NAMALWA (cell line): ENCODE measurements around the gene ARRB2.

Source experiments
- DNase-seq: peaks from one replicate; pipeline ENCODE4 v3.0.0-alpha.2; 2015; ENCODE audit warnings: low spot score

Gene ARRB2

DNA sequence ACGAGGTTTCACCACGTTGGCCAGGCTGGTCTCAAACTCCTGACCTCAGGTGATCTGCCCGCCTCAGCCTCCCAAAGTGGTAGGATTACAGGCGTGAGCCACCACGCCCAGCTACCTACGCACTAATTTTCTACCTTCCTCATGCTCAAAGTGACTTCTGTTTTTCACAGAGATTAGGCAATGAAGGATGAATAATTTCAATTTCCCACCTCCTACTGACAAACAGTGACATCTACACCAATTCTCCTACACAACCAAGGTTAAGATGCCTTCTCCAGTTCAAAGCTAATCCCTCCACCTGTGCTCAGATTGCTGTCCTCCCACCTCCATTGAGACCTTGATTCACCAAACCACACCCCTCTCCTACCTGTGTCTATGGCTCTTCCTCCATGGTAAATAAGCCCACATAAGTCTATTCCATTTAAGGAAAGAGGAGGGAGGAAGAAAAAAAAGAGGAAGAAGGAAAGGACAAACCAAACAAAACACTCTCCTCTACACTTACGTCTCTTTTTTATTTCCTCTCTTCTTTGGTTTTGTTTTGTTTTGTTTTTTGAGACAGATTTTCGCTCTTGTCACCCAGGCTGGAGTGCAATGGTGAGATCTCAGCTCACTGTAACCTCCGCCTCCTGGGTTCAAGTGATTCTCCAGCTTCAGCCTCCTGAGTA is 15.3 kb downstream of the ARRB2 start:
- no peak for DNase-seq

- DNase-seq = no peak
Observed at GRCh38 chr17:4728124-4728523, 17.7 kb downstream of the ARRB2 start.

GRCh38 chr17:4733073-4733531 is 22.7 kb downstream of the ARRB2 start:
- peak; percentile 66 for DNase-seq

GRCh38 chr17:4734857-4735475 is 24.5 kb downstream of the ARRB2 start:
- DNase-seq = no peak

- DNase-seq = no peak
Observed at GRCh38 chr17:4735876-4736651, 25.6 kb downstream of the ARRB2 start.

DNA sequence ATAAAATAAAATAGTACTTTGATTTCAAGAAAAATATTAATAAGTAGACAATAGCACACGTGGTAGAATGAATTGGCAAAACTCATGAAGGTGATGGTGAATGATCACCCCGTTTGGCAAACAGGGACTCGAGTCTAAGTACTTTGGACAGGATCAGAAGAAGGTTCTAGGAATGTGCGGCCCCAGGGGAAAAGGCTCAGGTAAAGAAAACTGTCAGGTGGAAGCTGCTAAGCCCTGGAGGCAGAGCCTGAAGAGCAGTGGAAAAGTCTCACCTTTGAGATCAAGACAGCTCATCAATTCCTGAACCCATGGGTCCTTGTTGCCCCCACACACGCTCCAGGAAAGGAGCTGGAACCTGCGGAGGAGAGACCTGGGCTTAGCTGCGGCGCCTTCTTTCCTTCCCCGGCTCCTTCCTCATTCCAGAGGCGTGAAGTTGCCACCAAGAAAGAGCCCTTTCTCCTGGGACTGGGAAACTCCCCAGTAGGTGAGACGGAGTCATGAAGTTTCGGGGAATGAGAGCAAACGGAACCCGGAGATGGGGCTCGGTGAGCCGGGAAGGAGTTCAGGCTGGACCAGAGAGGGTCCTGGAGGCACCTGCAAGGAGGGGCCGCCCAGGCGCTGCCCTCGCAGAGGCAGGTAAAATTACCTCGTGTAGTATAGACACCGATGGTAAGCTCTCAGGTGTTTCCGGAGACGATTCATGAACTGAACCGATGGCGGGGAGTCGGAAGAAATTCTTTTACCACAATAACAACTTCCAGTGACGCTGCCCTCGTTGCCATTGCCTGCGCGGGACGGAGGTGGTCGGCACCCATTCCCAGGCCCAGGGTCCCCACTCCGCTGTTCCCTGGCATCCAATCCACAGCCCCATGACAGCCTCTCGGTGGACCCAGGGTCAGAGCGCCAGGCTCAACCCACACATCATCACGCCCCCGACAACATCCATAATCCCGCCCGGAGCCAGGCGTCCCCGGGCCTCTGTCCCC is 28.0 kb downstream of the ARRB2 start:
- no peak for DNase-seq

GRCh38 chr17:4739122-4740024 is 28.9 kb downstream of the ARRB2 start, which contains the start of the genes CXCL16 and ZMYND15:
Gene CXCL16 (minus strand): TSS chr17:4739928. CDS start chr17:4739339, 589 bp downstream.
Gene ZMYND15 (plus strand): TSS chr17:4739833. CDS start chr17:4740549, 716 bp downstream.
- DNase-seq = peak; percentile 52

- DNase-seq = no peak
Observed at GRCh38 chr17:4740025-4740351, 29.6 kb downstream of the ARRB2 start.

DNA sequence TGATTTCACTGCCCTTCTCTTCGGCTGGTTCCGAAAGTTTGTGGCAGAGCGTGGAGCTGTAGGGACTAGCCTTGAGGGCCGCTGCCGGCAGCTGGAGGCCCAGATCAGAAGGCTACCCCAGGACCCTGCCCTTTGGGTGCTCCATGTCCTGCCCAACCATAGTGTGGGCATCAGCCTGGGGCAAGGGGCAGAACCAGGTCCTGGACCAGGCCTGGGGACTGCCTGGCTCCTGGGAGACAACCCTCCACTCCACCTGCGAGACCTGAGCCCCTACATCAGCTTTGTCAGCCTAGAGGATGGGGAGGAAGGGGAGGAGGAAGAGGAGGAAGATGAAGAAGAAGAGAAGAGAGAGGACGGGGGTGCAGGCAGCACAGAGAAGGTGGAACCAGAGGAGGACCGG is 30.2 kb downstream of the ARRB2 start:
- DNase-seq = no peak

GRCh38 chr17:4741544-4741943 is 31.1 kb downstream of the ARRB2 start:
- no peak for DNase-seq

GRCh38 chr17:4742133-4742532 is 31.7 kb downstream of the ARRB2 start:
- no peak for DNase-seq

DNA sequence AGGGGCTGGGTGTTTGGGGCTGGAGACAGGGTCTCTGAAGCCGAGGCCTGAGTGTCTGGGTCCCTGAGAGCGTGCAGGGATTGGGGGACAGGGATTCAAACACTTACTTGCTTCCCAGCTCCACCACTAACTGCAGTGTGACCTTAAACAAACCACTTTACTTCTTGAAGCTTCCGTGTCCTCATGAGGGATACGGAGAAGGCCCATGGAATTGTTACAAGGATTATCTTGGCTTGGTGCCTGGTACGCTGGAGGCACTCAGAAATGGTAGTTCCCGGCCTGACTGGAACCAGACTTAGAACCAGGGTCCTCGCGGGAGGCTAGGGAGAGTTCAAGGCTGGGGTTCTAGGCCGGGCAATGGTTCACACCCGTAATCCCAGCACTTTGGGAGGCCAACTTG is 32.2 kb downstream of the ARRB2 start:
- DNase-seq = no peak

DNA sequence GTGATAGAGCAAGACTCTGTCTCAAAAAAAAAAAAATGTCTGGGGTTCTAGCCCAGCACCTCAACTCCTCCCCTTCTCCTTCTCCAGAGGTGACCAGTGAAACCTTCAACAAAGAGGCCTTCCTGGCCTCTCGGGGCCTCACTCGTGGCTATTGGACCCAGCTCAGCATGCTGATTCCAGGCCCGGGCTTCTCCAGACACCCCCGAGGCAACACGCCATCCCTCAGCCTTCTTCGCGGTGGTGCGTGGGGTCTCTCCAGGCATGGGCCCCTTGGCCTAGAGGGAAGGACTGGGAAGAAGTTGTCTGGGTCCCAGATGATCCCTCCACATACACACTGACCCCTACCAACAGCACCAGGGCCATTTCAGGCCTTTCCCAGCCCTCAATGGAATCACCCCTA is 32.8 kb downstream of the ARRB2 start:
- no peak for DNase-seq

DNA sequence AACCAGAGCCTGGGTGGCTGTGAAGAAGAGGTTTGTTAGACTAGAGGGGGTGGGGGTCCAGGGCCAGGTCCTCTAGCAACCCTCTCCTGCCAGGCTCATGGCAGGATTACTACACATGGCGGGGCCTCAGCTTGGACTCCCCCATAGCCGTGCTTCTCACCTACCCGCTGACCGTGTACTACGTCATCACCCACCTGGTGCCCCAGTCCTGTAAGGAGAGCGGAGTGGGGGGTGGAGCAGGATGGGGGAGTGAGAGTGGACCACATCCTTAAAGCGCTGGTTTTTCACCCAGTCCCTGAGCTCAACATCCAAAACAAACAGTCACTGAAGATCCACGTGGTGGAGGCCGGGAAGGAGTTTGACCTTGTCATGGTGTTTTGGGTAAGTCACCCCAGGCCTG is 33.5 kb downstream of the ARRB2 start:
- DNase-seq = no peak

- DNase-seq = no peak
Observed at GRCh38 chr17:4744999-4745969, 34.9 kb downstream of the ARRB2 start.

GRCh38 chr17:4747847-4748246 is 37.4 kb downstream of the ARRB2 start:
- DNase-seq = peak; percentile 19

- DNase-seq = no peak
Observed at GRCh38 chr17:4748686-4749085, 38.3 kb downstream of the ARRB2 start.

- DNase-seq = no peak
Observed at GRCh38 chr17:4750606-4751005, 40.2 kb downstream of the ARRB2 start.

DNA sequence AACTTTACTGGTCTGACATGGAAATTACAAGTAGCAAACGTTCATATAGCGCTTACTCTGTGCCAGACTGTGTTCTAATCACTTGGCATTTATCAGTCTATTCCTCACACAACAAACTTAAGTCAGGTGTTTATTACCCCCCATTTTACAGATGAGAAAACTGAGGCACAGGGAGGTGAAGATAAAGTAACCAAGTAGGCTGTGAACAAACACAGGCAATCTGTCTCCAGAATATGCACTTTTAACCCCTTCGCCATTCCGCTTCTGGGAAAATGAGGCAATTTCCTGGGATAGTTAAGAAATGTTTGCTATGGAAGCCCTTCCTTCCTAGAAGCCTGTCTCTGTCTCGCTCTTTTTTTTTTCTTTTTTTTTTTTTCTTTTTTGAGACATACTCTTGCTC is 41.5 kb downstream of the ARRB2 start:
- DNase-seq = no peak

DNA sequence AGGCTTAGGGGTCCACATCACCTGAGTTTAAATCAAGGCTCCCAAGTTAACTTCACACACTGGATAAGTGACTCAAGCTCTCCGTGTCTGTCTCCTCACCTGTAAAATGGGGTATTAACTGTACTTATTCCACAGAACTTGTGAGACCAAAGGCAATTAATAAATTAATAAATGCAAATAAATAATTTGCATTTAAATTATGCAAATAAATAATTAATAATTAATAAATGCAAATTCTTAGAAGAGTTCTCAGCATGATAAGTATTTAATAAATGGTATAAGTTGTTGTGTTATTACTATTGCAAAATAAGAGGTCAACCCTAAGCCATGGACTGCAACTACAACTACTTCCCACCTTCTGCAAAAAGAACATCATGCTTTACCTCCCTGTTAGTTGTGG is 43.0 kb downstream of the ARRB2 start:
- DNase-seq = no peak
